HepG2 (cell line): ENCODE data around the gene PCSK5. TPM values are rescaled to one million over a fixed set of nuclear protein-coding genes. Genes with fewer than 3 reads are reported as not detected.

Experiments
- ATAC-seq: fragments of 200-7000 bp; cut with Tn5 transposase; 3 replicates; pipeline ENCODE4 v1.9.1; 2020; ENCODE audit warnings: mild to moderate bottlenecking, moderate library complexity
- BruUV-seq: library from RNA; stranded (reverse); fragments of 400-500 nt; replicated peaks from 2 replicates; lab custom pipeline; 2021; lab: Mats Ljungman, UMichigan
- CTCF ChIA-PET: fragments of 300-600 bp; formaldehyde crosslinking; extraction: SDS; loops from one replicate; lab custom pipeline; 2021; ENCODE audit warnings: low total read pairs, inconsistent platforms, low intra/inter-chr PET ratio; lab: Yijun Ruan, JAX
- POLR2A ChIA-PET: fragments of 350-600 bp; sonication (Branson Sonifier 250); formaldehyde crosslinking; loops from one replicate; lab custom pipeline; 2020; ENCODE audit warnings: antibody characterized with exemption, inconsistent platforms; lab: Yijun Ruan, JAX
- DNase-seq: peaks from one replicate; pipeline ENCODE4 v3.0.0-alpha.2; 2015; ENCODE audit warnings: low spot score
- FAIRE-seq: peaks from 3 replicates; lab custom pipeline; 2011; peaks lifted over from hg19 to GRCh38; lab: Jason Lieb, UNC
- H2AFZ ChIP-seq: one replicate; pipeline ENCODE4 v1.6.1; 2011; ENCODE audit warnings: low read length, inconsistent platforms
- H3K27ac ChIP-seq: fragments of 300-600 bp; 3 replicates; pipeline ENCODE4 v1.8.0; 2011; ENCODE audit warnings: mixed run types, mild to moderate bottlenecking, mixed read lengths, low read length, inconsistent platforms; ENCODE audit not compliant: insufficient read depth; ENCODE audit errors: extremely low read length
- H3K27me3 ChIP-seq, 2 experiments: fragments of 200-600 bp in 1 of 2; 2 replicates in 1 of 2; 3 replicates in 1 of 2; pipeline versions ENCODE4 v1.6.0 to v1.8.0; 2011; ENCODE audit warnings: low read length in 2 of 2, mild to moderate bottlenecking in 2 of 2, moderate library complexity in 2 of 2, inconsistent platforms in 1 of 2; ENCODE audit not compliant: insufficient read depth in 2 of 2, control insufficient read depth in 1 of 2
- H3K36me3 ChIP-seq, 2 experiments: fragments of 200-600 bp in 1 of 2; replicated peaks in 1 of 2; 2 replicates in 1 of 2; 3 replicates in 1 of 2; pipeline versions ENCODE4 v1.5.1 to v1.8.0; 2011; ENCODE audit warnings: low read length in 2 of 2, inconsistent platforms in 1 of 2; ENCODE audit not compliant: insufficient read depth in 2 of 2, control insufficient read depth in 1 of 2
- H3K4me1 ChIP-seq: 2 replicates; pipeline ENCODE4 v1.5.1; 2012; ENCODE audit warnings: low read length, inconsistent platforms; ENCODE audit not compliant: insufficient read depth
- H3K4me2 ChIP-seq: 2 replicates; pipeline ENCODE4 v1.6.0; 2011; ENCODE audit warnings: low read depth, low read length, inconsistent platforms
- H3K4me3 ChIP-seq, 3 experiments: fragments of 200-600 bp in 1 of 3; sonication (generic), shearing (Covaris generic) in 1 of 3; replicated peaks in 1 of 3; 2 replicates each; pipeline ENCODE4 v1.5.1; 2011 to 2016; ENCODE audit warnings: low read length in 3 of 3, inconsistent platforms in 2 of 3, low read depth in 2 of 3, mild to moderate bottlenecking in 2 of 3, control low read depth in 1 of 3, mixed read lengths in 1 of 3; ENCODE audit not compliant: insufficient read depth in 1 of 3
- H3K79me2 ChIP-seq: one replicate; pipeline ENCODE4 v1.6.1; 2011; ENCODE audit warnings: low read length, inconsistent platforms; ENCODE audit not compliant: insufficient read depth
- H3K9ac ChIP-seq: 2 replicates; pipeline ENCODE4 v1.6.0; 2011; ENCODE audit warnings: mild to moderate bottlenecking, low read depth, low read length, inconsistent platforms; ENCODE audit not compliant: insufficient read depth
- H3K9me3 ChIP-seq: 2 replicates; pipeline ENCODE4 v1.5.1; 2012; ENCODE audit warnings: mild to moderate bottlenecking, low read length
- H4K20me1 ChIP-seq: 2 replicates; pipeline ENCODE4 v1.6.0; 2011; ENCODE audit warnings: inconsistent platforms, mild to moderate bottlenecking, low read length, moderate library complexity; ENCODE audit not compliant: insufficient read depth
- HNF4G ChIP-seq, 2 experiments: sonication (generic) in 1 of 2; formaldehyde crosslinking in 1 of 2; IDR thresholded peaks; 2 replicates each; pipeline versions ENCODE4 v1.4.0 to v1.6.1; 2011 to 2020; ENCODE audit warnings: borderline replicate concordance in 2 of 2, low read depth in 2 of 2, mild to moderate bottlenecking in 2 of 2, low read length in 1 of 2, missing genetic modification reagents in 1 of 2, moderate library complexity in 1 of 2
- RERE ChIP-seq: IDR thresholded peaks from 2 replicates; pipeline ENCODE4 v1.6.1; 2016; ENCODE audit warnings: low read depth, missing genetic modification reagents, missing compliant biosample characterization
- TCF7L2 ChIP-seq: IDR thresholded peaks from 2 replicates; pipeline ENCODE4 v1.6.1; 2011; ENCODE audit warnings: mild to moderate bottlenecking, low read depth, low read length, moderate library complexity
- WGBS: methylation state at CpG from one replicate; pipeline ENCODE4 v1.1.6; 2017; ENCODE audit warnings: low lambda C conversion rate; 5-methylcytosine and 5-hydroxymethylcytosine counted together
- in situ Hi-C: cut with HindIII; loops from 2 replicates; pipeline ENCODE4 v1.10.0; 2017; ENCODE audit warnings: low pct_unique_long_range_greater_than_20kb; ENCODE audit not compliant: extremely low pct_ligation_motif_present
- intact Hi-C: fragments of 100-400 bp; cut with micrococcal nuclease; formaldehyde crosslinking; loops from one replicate; pipeline ENCODE4 v1.10.0; 2022; ENCODE audit not compliant: unreplicated experiment
- polyA plus RNA-seq, 8 experiments: library from polyadenylated mRNA; depleted of rRNA in 3 of 8; stranded (reverse) in 7 of 8; unstranded in 1 of 8; fragments of >200 nt; fragmentation: Illumina TruSeq in 4 of 8; extraction: Trizol in 4 of 8; gene quantifications; 2 replicates each; pipeline versions ENCODE4 v1.2.1 to v1.2.3, GENCODE V29; 2011 to 2016; ENCODE audit warnings: low read depth in 4 of 8, missing spikeins in 1 of 8, mixed read lengths in 1 of 8; ENCODE audit not compliant: insufficient read depth in 1 of 8
- total RNA-seq, 5 experiments: library from RNA; depleted of rRNA; stranded (reverse); fragments of >200 nt; fragmentation: Illumina TruSeq; extraction: Trizol; gene quantifications; 2 replicates each; pipeline ENCODE4 v1.2.3, GENCODE V29; 2016; ENCODE audit warnings: low read depth in 1 of 5
- TF ChIP-seq, protein P1 (sequence below): sonication (generic); formaldehyde crosslinking; IDR thresholded peaks from 2 replicates; pipeline ENCODE4 v1.5.1; 2020; ENCODE audit warnings: missing genetic modification reagents, mild to moderate bottlenecking, borderline replicate concordance

PCSK5 gene
- total and polyA plus RNA-seq, 2 of the 13 experiments (the other 11 are each of a cell fraction or from before 2014, with no cell fraction given): 0.55 to 0.66 TPM

- TF ChIP-seq, protein P1, sequence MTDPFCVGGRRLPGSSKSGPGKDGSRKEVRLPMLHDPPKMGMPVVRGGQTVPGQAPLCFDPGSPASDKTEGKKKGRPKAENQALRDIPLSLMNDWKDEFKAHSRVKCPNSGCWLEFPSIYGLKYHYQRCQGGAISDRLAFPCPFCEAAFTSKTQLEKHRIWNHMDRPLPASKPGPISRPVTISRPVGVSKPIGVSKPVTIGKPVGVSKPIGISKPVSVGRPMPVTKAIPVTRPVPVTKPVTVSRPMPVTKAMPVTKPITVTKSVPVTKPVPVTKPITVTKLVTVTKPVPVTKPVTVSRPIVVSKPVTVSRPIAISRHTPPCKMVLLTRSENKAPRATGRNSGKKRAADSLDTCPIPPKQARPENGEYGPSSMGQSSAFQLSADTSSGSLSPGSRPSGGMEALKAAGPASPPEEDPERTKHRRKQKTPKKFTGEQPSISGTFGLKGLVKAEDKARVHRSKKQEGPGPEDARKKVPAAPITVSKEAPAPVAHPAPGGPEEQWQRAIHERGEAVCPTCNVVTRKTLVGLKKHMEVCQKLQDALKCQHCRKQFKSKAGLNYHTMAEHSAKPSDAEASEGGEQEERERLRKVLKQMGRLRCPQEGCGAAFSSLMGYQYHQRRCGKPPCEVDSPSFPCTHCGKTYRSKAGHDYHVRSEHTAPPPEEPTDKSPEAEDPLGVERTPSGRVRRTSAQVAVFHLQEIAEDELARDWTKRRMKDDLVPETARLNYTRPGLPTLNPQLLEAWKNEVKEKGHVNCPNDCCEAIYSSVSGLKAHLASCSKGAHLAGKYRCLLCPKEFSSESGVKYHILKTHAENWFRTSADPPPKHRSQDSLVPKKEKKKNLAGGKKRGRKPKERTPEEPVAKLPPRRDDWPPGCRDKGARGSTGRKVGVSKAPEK (CRISPR knock-in tag): no peak
Measured at GRCh38 chr9:76192013-76192412, 301.5 kb downstream of the PCSK5 start (continued).

DNA sequence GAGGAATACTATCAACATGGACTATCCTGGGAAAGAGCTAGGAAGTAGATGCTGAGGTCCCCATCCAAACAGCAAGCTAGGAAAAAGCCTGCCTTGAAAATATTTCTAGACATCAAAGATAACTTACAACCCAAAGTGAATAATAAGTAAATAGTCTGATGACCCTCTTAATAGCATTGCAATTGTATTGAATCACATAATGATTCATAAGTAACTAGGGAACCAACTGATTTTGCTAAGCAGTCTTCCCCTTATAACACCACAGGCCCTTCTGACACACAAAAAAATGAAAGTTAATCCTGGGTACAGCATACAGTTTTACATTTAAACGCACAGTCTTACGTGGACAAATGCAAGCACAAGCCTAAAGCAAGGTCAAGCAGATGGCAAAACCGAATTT, 304.4 kb downstream of the PCSK5 start:
- Histone ChIP-seq H4K20me1 (no peaks in the 10 kb centered on the region), H2AFZ (no peak overlapping the region), H3K36me3 (no peaks in the 10 kb centered on the region), H3K4me1 (no peaks in the 10 kb centered on the region), H3K9ac (no peak overlapping the region), H3K9me3 (no peaks in the 10 kb centered on the region)
- no peak for FAIRE-seq
- WGBS: 17% methylated on average over 3 of the region's 3 CpGs
- intact Hi-C loops: no loop called here
- TF ChIP-seq HNF4G (IDR thresholded peaks at IDR 0.05; ENCODE audit: borderline replicate concordance, low read depth, low read length) (no peak), HNF4G (CRISPR knock-in tag; IDR thresholded peaks at IDR 0.05; ENCODE audit: borderline replicate concordance, low read depth) (no peak)
- TF ChIP-seq, all 625 proteins: peak for 0
- BruUV-seq: no TSS peak
- ChIA-PET POLR2A (no interaction called here), CTCF (no interaction called here)
- H3K27me3 ChIP-seq: no peaks in the 10 kb centered on the region
- H3K79me2 ChIP-seq: no peaks in the 10 kb centered on the region
- no peak for DNase-seq
- no peak for ATAC-seq
- in situ Hi-C loops: no loop called here
- H3K27ac ChIP-seq: no peak overlapping the region
- H3K4me3 ChIP-seq: no peak overlapping the region
- H3K4me2 ChIP-seq: no peak overlapping the region

GRCh38 chr9:76198336-76198735, 307.9 kb downstream of the PCSK5 start:
- Histone ChIP-seq H3K4me1 (no peaks in the 10 kb centered on the region), H3K4me3 (no peak overlapping the region), H3K27me3 (no peaks in the 10 kb centered on the region), H4K20me1 (no peaks in the 10 kb centered on the region), H3K36me3 (no peaks in the 10 kb centered on the region), H3K79me2 (no peaks in the 10 kb centered on the region), H2AFZ (no peak overlapping the region), H3K4me2 (no peak overlapping the region), H3K9me3 (no peaks in the 10 kb centered on the region), H3K27ac (no peak overlapping the region), H3K9ac (no peak overlapping the region)
- in situ Hi-C loops: no loop called here
- intact Hi-C loops: no loop called here
- BruUV-seq: no TSS peak
- ChIA-PET POLR2A (no interaction called here), CTCF (no interaction called here)
- WGBS: 17% methylated on average over 2 of the region's 2 CpGs
- no peak for DNase-seq
- FAIRE-seq: no peak
- ATAC-seq: no peak
- TF ChIP-seq RERE (CRISPR knock-in tag): no peak
- TF ChIP-seq TCF7L2: no peak
